ENCODE data around the gene FMNL2.
"Not testable (repeated sequence)": the region's sequence is repeated elsewhere in the genome, so short reads cannot be mapped to it uniquely, and the experiment has no call there.

The FMNL2 gene

DNA sequence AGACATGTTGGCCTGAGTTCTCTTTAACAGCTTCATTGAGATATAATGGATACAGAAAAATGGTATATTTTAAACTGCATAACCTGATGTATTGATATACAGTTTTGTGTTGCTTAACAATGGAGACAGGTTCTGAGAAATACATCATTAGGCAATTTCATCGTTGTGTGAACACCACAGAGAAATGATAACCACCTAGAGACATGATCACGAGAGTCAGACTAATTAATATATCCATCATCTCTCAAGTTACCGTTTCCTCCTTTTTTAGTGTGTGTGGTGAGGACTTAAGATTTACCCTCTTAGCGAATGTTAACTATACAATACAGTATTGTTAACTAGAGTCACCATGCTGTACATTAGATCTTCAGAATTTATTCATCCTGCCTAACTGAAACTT is 178.1 kb downstream of the FMNL2 start:
- in situ Hi-C loops (cut with MboI; ENCODE audit: low sequenced_read_pairs), result no loop called here

GRCh38 chr2:152513681-152514080 is 178.7 kb downstream of the FMNL2 start:
- in situ Hi-C loops (cut with MboI; ENCODE audit: low sequenced_read_pairs), result no loop called here

GRCh38 chr2:152518034-152518433 is 183.1 kb downstream of the FMNL2 start:
- in situ Hi-C loops (cut with MboI; ENCODE audit: low sequenced_read_pairs), result no loop called here

GRCh38 chr2:152518641-152519580 is 183.9 kb downstream of the FMNL2 start:
- in situ Hi-C loops (cut with MboI; ENCODE audit: low sequenced_read_pairs), result no loop called here

DNA sequence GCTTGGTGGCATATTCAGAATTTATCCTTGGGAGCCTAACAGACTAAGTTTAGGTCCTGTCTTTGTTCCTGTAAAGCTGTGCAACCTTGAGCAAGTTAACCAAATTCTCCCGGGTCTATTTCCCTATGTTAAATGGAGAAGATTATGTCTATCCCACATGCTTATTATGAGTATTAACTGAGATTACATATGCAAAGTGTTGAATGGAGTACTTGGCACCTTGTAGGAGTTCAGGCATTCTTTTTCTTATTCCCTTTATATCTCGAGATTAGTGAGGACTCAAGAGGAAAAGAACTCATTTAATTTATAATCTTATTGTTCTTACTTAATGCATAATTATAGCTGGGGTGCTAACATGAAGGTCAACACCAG is 184.6 kb downstream of the FMNL2 start:
- in situ Hi-C loops (cut with MboI; ENCODE audit: low sequenced_read_pairs), result no loop called here

DNA sequence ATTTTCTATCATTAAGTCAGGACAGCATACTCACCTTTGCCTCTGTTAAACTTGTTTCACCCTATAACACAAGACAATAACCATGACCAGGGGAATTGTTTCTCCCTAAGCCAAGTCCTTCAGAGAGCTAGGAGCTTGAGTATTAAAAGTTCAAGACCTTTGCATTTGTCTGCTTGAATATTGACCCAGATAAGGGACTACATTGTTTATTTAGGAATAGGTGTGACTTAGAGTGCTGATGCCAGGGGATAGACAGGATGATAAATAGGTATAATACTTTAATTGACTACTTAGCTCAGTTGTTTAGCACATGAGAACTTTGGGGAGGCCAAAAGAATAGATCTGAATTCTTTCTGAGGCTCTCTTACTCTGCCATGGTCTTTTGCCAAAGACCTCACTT is 185.8 kb downstream of the FMNL2 start:
- in situ Hi-C loops (cut with MboI; ENCODE audit: low sequenced_read_pairs), result no loop called here

DNA sequence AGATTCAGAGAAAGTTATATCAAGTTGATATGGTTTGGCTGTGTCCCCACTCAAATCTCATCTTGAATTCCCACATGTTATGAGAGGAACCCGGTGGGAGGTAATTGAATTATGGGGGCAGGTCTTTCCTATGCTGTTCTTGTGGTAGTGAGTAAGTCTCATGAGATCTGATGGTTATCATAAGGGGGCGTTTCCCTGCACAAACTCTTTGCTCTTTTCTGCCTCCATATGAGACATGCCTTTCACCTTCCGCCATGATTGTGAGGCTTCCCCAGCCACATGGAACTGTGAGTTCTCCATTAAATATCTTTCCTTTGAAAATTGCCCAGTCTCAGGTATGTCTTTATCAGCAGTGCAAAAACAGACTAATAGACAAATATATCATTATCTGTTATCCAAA is 187.5 kb downstream of the FMNL2 start:
- in situ Hi-C loops (cut with MboI; ENCODE audit: low sequenced_read_pairs), result not testable (repeated sequence)

DNA sequence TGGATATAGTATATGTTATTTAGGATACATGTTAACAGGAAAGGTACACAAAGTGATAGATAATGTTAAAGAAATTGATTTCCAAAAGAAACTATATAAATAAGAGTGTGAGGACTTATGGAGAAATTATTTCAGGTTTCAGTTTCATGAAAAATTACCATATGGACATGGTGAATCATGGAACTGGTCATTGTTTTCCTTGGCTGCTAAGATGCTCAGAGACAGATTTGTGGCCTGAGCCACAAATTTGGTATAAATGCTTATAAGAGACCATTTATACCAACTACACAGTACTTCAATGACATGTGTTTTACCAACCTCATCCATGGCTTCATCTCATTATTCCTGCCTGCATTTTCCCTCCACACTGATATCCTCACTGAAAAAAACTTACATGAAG is 188.1 kb downstream of the FMNL2 start:
- in situ Hi-C loops (cut with MboI; ENCODE audit: low sequenced_read_pairs), result no loop called here

- in situ Hi-C loops (cut with MboI; ENCODE audit: low sequenced_read_pairs), result no loop called here
Measured at GRCh38 chr2:152525277-152525838, 190.4 kb downstream of the FMNL2 start.

GRCh38 chr2:152529420-152530115 is 194.6 kb downstream of the FMNL2 start:
- in situ Hi-C loops (cut with MboI; ENCODE audit: low sequenced_read_pairs), result no loop called here

DNA sequence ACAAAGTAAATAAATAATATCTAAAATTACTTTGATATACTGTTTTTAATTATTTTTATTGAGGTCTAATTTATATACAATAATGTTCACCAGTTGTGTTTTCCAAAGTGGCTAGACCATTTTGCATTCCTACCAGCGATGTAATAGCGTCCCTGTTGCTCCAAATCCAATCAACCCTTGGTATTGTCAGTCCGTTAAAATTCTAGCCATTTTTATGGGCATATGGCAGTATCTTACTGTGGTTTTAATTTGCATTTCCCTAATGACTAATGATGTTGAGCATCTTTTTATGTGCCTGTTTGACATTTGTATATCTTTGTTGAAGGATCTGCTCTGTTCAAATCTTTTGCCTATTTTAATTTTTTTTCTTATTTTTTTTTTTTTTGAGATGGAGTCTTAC is 197.3 kb downstream of the FMNL2 start:
- in situ Hi-C loops (cut with MboI; ENCODE audit: low sequenced_read_pairs), result no loop called here

DNA sequence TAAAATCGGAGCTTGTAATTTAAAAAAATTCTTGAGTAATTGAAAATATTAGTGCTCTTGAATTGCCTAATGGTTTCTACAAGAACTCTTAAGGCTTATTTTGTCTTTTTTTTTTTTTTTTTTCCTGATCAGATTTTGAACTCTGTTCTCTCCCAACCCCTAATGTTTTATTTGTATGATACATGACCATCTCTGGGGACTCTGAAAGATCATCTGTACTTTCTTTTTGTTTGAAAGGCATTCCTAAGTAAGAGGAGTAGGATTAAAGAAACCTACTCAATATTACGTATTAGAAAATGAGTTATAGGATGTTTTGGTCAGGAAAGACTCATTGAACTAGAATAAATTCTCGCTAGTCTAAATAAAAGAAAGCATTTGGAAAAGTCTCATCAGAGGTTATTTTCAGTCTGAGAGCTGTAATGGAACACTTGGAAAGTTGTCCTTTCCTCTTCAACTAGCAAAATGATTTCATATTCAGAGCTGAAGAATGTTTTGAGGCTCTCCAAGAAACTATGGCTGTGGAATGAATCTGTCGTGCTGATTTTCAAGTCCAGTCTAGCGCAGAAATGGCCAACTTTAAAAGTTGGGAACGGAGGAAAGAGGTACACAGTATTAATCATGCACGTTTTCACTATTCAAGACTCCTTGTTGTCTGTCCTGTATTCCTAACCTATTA is 199.6 kb downstream of the FMNL2 start:
- in situ Hi-C loops (cut with MboI; ENCODE audit: low sequenced_read_pairs), result no loop called here

DNA sequence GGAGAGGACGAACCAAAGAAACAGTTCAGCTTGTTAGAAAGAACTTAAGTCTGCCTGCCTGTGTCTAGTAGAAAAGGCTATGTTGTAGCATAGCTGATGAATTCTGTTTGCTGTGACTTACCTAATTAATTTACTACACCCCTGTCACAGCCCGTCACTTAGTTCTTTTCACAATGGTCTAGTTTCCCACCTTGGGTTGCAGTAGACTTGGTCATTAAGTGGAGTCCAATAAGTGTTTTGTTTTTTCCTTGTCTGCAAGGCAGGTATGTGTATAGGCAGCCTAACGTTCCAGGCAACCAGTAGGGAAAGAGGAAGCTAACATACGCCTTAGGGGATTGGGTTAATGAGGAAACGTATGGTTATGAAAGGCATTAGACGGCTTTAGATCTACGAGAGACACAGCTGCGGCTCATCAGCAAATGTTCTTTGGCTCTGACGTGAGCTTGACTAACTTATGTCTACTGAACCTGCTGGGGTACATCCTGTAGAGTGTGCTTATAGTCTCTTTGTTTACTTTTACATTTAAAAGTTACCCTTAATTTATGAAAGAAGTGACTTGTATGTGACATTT is 202.2 kb downstream of the FMNL2 start:
- in situ Hi-C loops (cut with MboI; ENCODE audit: low sequenced_read_pairs), result no loop called here

- in situ Hi-C loops (cut with MboI; ENCODE audit: low sequenced_read_pairs), result no loop called here
Measured at GRCh38 chr2:152539424-152539823, 204.4 kb downstream of the FMNL2 start.

DNA sequence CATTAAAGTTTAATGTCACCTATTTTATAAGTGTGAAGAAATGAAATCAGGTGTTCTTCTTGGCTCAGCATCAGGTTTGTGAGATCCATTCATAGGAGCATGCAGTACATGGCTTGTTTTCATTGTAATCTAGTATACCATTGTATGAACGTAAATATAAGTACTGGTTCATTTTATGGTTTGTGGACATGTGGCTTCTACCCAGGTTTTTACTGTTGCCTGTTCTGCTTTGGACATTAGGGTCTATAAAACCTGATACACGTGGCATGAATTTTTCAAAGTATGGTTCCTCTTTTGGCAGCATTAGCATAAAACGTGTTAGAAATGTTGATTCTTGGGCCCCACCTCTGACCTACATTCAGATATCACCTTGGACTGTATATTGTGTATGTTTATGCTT is 206.7 kb downstream of the FMNL2 start:
- in situ Hi-C loops (cut with MboI; ENCODE audit: low sequenced_read_pairs), result no loop called here

DNA sequence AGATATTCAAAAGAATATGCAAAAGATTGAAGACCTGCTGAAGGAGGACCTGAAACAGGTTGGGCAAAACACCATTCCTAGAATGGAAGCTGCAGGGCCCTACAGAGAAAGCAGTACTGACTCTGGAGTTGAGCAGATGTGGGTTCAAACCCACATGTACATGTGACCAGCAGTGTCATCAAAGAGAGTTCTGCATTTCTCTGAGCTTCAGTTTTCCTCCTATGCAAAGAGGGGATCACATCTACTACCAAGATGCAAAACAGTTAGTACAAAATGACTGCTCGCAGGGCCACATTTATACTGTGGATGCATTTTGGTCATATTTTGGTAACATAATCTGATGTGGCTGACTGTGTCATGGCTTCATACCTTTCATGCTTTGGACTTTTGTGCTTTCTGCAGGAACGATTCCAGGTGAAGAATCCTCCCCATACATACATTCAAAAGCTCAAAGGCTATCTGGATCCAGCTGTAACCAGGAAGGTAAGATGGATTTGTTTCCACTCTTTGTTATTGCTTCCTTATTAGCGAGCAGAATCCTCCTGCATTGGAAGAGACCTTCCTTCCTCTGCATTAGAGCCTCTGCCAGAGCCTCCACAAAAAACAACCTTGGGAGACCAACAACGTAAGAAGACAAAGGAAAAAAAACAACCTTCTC is 207.5 kb downstream of the FMNL2 start:
- in situ Hi-C loops (cut with MboI; ENCODE audit: low sequenced_read_pairs), result no loop called here

DNA sequence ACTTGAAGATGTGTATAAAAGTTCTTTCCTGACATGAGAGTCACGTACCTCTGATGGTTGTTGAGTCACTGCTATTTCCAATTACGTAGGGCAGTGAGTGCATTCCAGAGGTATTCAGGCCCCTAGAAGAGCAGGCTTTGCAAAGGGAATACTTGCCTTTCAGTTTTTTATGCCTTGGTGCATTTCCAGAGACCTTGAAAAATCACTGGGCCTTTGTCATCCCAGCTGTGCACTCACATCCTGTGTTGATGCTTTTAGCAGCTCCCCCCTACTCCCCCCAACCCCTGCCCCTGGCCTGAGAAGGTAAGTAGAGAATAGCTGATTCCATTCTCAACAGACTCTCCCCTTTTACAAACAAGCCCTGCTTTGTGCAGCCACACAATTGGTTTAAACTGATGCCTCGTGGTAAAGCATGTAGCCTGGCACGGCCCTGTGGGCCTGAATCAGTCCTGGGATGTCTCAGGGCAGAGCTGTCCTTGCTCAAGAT is 208.1 kb downstream of the FMNL2 start:
- in situ Hi-C loops (cut with MboI; ENCODE audit: low sequenced_read_pairs), result no loop called here

DNA sequence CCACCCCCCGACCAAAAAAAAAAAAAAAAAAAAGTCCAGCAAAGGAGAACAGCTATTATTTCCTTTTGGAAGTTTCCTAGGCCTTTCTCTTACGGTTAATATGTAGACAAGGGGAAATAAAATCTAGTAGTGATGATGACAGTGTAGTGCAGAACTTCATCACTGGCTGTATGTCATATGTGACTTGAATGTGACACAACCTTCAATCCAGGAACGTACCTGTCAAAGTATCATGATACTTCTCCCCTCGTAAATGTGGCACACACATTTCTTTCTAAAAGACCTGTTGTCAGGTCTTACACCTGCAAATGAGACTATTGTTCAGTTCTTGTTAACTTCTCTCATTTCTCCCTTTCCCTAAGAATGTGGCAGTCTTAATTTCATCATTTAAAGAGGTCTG is 208.7 kb downstream of the FMNL2 start:
- in situ Hi-C loops (cut with MboI; ENCODE audit: low sequenced_read_pairs), result no loop called here

- in situ Hi-C loops (cut with MboI; ENCODE audit: low sequenced_read_pairs), result no loop called here
Measured at GRCh38 chr2:152544638-152545037, 209.7 kb downstream of the FMNL2 start.

DNA sequence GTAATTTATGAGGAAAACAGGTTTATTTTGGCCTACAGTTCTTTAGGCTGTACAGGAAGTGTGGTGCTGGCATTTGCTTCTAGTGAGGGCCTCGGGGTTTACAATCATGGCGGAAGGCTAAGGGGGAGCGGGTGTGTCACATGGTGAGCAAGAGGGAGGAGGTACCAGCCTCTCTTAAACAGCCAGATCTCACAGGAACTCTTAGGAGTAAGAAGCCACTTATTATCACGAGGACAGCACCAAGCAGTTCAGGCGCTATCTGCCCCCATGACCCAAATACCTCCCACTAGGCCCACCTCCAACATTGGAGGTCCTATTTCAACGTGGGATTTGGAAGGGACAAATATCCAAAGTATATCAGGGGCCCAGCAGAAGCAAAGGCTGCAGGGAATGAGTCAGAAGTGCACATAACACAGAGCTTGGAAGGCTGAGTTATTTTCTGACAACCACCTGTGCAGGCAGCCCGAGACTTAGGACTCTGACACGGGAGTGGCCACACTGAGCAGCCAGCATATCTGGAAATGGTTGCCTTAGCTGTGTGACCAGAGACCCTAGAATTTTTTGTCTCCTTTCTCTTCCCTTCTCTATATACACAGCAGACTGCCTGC is 211.4 kb downstream of the FMNL2 start:
- in situ Hi-C loops (cut with MboI; ENCODE audit: low sequenced_read_pairs), result no loop called here
